AG10803 (cell line): ENCODE data around the gene HES2.
"Not testable (repeated sequence)": the region's sequence is repeated elsewhere in the genome, so short reads cannot be mapped to it uniquely, and the experiment has no call there.

Experiments
- DNase-seq: peaks from one replicate; pipeline ENCODE4 v3.0.0; 2010; ENCODE audit warnings: low read depth
- H3K4me3 ChIP-seq: 2 replicates; pipeline ENCODE4 v1.5.1; 2011; ENCODE audit warnings: mild to moderate bottlenecking, low read length, control low read depth
- TF ChIP-seq, protein P1 (sequence below): conservative IDR thresholded peaks from 2 replicates; pipeline ENCODE4 v1.5.1; 2011; ENCODE audit warnings: mild to moderate bottlenecking, low read length, control low read depth, inconsistent platforms

The HES2 gene

DNA sequence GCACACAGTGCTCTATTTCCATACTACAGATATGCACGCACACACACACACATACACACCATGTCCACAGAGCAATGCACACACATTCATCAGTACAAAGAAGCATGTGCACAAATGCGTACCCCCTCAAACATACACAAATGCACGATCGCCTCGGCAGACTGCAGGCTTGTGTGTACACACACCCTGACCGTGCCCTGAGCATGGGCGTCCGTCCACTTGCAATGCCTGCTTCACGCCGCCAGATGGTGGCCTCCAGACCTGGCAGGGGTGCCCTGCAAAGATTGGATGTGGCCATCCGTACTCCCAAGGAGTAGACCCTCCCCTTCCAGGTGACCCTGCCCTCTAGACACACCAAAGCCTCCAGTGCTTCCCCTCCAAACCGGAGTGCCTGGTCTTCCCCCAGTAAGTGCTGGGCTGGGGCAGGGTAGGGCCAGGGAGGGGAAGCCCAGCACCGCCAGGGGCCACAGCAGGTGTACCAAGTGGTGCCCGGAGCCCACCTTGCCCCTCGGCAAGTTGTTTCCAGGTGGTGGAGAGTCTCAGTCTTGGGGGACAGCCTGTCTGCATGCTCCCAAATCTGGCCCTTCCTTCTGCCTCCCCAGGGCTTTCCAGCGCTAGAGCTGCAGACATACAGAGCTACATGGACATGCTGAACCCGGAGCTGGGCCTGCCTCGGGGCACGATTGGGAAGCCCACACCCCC, 25.5 kb upstream of the HES2 start:
- DNase-seq: peak; percentile 29
- TF ChIP-seq, protein P1, sequence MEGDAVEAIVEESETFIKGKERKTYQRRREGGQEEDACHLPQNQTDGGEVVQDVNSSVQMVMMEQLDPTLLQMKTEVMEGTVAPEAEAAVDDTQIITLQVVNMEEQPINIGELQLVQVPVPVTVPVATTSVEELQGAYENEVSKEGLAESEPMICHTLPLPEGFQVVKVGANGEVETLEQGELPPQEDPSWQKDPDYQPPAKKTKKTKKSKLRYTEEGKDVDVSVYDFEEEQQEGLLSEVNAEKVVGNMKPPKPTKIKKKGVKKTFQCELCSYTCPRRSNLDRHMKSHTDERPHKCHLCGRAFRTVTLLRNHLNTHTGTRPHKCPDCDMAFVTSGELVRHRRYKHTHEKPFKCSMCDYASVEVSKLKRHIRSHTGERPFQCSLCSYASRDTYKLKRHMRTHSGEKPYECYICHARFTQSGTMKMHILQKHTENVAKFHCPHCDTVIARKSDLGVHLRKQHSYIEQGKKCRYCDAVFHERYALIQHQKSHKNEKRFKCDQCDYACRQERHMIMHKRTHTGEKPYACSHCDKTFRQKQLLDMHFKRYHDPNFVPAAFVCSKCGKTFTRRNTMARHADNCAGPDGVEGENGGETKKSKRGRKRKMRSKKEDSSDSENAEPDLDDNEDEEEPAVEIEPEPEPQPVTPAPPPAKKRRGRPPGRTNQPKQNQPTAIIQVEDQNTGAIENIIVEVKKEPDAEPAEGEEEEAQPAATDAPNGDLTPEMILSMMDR: peak; percentile 57

DNA sequence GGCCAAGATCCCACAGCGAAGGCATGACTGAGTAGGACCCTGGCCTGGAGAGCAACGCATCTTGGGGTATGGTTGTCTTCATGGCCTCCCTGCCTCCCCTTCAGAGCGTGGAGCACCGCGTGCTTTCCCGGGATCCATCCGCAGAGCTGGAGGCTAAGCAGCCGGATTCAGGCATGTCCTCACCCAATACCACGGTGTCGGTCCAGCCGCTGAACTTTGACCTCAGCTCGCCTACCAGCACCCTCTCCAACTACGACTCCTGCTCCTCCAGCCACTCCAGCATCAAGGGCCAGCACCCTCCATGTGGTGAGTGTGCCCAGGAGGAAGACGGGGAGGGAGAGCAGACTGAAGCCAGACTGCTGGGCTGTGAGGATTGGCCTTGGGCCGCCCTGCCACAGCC, 24.7 kb upstream of the HES2 start:
- TF ChIP-seq, protein P1: no peak
- no peak overlapping the region for H3K4me3 ChIP-seq
- no peak for DNase-seq

More for the DNA sequence above, 25.5 kb upstream of the HES2 start:
- no peak overlapping the region for H3K4me3 ChIP-seq

DNA sequence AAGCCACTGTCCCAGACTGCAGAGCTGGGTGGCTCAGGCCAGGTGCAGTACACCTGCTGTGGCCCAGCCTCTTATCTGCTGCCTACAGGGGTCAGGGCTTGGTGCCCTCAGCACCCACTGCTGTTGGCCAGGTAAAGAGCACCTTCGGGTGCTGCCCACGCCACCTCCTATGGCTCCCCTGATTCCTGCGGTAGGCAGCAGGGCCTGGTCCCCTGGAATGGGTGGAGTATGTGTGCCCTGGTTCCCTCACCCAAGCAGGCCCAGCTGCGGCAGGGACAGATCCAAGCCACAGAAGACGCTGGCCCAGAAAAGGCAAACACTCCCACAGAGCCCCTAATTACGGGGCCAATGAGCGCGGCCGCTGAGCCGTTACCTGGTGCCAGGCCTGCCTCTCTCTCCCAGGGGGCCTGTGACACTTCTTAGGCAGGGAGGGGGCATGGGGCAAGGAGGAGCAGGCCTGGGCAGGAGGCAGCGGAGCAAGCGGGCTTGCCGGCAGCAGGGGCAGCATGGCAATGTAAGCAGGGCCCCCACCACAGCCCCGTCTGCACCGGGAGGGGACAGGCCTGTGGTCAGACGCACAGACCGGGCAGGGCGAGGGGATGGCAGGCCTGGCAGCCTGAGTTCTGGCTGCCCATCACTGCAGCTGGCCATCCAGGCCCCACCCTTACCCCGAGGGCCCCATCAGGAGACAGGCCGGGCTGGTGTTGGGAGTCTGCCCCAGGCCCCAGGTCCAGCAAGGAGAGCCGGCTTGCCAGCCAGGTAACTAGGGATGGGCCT, 23.8 kb upstream of the HES2 start:
- DNase-seq: no peak
- H3K4me3 ChIP-seq: no peak overlapping the region
- TF ChIP-seq, protein P1: no peak

DNA sequence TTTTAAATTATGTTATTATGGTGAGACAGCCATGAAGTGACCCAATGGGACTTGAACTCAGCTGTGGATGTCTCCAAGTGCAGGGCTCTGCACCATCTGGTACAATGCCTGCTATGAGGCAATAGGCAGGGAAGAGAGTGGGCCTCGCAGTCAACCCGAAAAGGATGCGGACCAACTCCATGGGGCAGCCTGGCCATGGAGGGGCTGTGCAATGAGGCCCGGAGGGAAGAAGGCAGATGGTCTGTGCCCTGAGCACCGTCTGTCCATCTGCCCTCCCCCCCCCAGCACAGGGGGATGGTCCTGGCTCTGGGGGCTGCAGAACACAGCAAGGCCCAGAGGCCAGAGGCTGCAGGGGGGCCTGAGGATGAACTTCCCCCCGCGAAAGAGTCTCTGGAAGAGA, 21.9 kb upstream of the HES2 start:
- TF ChIP-seq, protein P1: no peak
- no peak overlapping the region for H3K4me3 ChIP-seq
- no peak for DNase-seq

GRCh38 chr1:6440198-6441126, 20.7 kb upstream of the HES2 start:
- no peak overlapping the region for H3K4me3 ChIP-seq
- TF ChIP-seq, protein P1: no peak
- peak; percentile 17 for DNase-seq

- DNase-seq: no peak
- no peak overlapping the region for H3K4me3 ChIP-seq
- TF ChIP-seq, protein P1: peak; percentile 87
These were observed 18.4 kb upstream of the HES2 start for GRCh38 chr1:6438047-6438525.

DNA sequence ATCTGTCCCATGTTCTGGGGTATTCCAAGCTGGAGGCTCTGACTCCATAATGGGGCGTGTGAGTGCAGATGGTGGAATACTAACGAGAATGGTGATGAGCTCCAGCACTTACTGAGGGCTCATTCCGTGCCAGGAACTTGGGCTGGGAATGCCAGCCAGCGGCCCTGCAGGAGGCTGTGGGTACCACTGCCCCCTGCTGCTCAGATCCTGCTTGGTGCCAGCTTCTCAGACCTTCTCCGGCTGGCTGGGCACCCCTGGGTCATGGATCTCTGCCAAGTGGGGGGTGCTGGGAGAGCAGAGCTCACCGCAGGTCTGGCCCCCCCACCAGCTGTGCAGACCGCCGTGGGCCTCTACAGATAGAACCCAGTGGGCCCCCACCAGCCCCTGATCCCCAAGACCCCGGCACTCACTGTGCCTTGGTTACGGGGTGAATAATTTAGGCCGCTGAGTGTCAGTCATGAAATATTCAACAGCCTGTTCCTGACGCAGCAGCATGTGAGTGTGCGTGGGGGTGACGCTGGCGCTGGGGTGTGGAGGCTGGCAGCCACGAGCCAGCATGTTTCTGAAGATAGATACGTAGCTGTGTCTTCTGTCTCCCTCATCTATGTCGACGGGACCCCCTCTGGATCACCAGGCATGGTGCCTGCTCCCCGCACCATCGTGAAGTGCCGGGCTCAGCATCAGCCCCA, 17.4 kb upstream of the HES2 start:
- H3K4me3 ChIP-seq, DNase-seq: not testable (repeated sequence)

DNA sequence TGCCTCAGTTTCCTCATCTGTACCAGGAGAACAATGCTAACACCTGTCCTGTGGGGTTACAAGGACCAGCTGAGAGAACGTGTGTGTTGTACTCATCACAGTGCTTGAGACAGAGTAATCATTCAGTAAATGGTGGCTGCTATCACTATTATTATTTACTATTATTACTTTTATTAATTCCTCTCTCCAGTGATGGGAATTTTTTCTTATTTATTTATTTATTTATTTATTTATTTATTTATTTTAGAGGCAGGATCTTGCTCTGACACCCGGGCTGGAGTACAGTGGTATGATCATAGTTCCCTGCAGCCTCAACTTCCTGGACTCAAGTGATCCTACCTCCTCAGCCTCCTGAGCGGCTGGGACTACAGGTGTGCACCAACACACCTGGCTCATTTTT, 16.6 kb upstream of the HES2 start:
- not testable (repeated sequence) for H3K4me3 ChIP-seq, DNase-seq
